Ishikawa (cell line): ENCODE results near the gene OPN5.

Experiments used
- CEBPB ChIP-seq: IDR thresholded peaks from 2 replicates; pipeline ENCODE4 v1.6.1; 2012
- CREB1 ChIP-seq: IDR thresholded peaks from 2 replicates; pipeline ENCODE4 v1.6.1; 2012; ENCODE audit warnings: low read depth
- EGR1 ChIP-seq: IDR thresholded peaks from 2 replicates; pipeline ENCODE4 v1.6.1; 2012
- EP300 ChIP-seq: IDR thresholded peaks from 2 replicates; pipeline ENCODE4 v1.6.1; 2012; ENCODE audit warnings: borderline replicate concordance
- FOXM1 ChIP-seq: IDR thresholded peaks from 2 replicates; pipeline ENCODE4 v1.6.1; 2012; ENCODE audit warnings: low read depth, borderline replicate concordance
- NFIC ChIP-seq: IDR thresholded peaks from 2 replicates; pipeline ENCODE4 v1.6.1; 2012
- RAD21 ChIP-seq: IDR thresholded peaks from 2 replicates; pipeline ENCODE4 v1.6.1; 2012; ENCODE audit warnings: low read depth
- TAF1 ChIP-seq: IDR thresholded peaks from 2 replicates; pipeline ENCODE4 v1.6.1; 2012; ENCODE audit warnings: low read depth, mild to moderate bottlenecking
- TCF12 ChIP-seq: IDR thresholded peaks from 2 replicates; pipeline ENCODE4 v1.6.1; 2012; ENCODE audit warnings: low read depth
- TEAD4 ChIP-seq: IDR thresholded peaks from 2 replicates; pipeline ENCODE4 v1.6.1; 2012
- YY1 ChIP-seq: IDR thresholded peaks from 2 replicates; pipeline ENCODE4 v1.6.1; 2012; ENCODE audit warnings: low read depth
- ZBTB7A ChIP-seq: IDR thresholded peaks from 2 replicates; pipeline ENCODE4 v1.6.1; 2012; ENCODE audit warnings: low read depth
- TF ChIP-seq, protein P1 (sequence below): IDR thresholded peaks from 2 replicates; pipeline ENCODE4 v1.6.1; 2012
- TF ChIP-seq, protein P2 (sequence below): IDR thresholded peaks from 2 replicates; pipeline ENCODE4 v1.6.1; 2012; ENCODE audit warnings: low read depth, mild to moderate bottlenecking
- TF ChIP-seq, protein P3 (sequence below): IDR thresholded peaks from 2 replicates; pipeline ENCODE4 v1.6.1; 2012

The OPN5 gene

DNA sequence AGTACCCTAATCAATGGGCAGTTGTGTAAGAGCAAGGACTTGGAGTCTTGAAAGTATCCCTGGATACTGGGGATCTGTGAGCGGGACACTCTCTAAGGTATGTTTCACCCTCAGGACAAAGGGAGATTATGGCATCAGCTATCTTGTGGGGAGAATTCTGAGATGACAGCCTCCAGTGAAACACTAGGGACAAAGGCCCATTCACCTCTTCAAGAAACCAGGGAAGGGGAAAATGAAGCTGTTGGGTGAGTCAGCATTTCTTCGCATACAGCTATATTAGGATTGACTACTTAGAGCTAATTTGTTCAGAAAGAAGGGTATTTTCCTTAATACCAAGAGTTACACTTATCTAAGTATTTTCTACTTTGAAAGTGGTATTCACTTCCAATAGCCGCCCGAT, 35.9 kb downstream of the OPN5 start:
- TF ChIP-seq TCF12, result no peak
- TF ChIP-seq CREB1, result no peak
- TF ChIP-seq RAD21, result no peak
- TF ChIP-seq EGR1, result no peak
- no peak for TF ChIP-seq ZBTB7A
- no peak for TF ChIP-seq YY1
- TF ChIP-seq, protein P1, sequence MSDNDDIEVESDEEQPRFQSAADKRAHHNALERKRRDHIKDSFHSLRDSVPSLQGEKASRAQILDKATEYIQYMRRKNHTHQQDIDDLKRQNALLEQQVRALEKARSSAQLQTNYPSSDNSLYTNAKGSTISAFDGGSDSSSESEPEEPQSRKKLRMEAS, result no peak
- no peak for TF ChIP-seq NFIC
- TF ChIP-seq, protein P2, sequence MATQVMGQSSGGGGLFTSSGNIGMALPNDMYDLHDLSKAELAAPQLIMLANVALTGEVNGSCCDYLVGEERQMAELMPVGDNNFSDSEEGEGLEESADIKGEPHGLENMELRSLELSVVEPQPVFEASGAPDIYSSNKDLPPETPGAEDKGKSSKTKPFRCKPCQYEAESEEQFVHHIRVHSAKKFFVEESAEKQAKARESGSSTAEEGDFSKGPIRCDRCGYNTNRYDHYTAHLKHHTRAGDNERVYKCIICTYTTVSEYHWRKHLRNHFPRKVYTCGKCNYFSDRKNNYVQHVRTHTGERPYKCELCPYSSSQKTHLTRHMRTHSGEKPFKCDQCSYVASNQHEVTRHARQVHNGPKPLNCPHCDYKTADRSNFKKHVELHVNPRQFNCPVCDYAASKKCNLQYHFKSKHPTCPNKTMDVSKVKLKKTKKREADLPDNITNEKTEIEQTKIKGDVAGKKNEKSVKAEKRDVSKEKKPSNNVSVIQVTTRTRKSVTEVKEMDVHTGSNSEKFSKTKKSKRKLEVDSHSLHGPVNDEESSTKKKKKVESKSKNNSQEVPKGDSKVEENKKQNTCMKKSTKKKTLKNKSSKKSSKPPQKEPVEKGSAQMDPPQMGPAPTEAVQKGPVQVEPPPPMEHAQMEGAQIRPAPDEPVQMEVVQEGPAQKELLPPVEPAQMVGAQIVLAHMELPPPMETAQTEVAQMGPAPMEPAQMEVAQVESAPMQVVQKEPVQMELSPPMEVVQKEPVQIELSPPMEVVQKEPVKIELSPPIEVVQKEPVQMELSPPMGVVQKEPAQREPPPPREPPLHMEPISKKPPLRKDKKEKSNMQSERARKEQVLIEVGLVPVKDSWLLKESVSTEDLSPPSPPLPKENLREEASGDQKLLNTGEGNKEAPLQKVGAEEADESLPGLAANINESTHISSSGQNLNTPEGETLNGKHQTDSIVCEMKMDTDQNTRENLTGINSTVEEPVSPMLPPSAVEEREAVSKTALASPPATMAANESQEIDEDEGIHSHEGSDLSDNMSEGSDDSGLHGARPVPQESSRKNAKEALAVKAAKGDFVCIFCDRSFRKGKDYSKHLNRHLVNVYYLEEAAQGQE, result no peak
- TF ChIP-seq, protein P3, sequence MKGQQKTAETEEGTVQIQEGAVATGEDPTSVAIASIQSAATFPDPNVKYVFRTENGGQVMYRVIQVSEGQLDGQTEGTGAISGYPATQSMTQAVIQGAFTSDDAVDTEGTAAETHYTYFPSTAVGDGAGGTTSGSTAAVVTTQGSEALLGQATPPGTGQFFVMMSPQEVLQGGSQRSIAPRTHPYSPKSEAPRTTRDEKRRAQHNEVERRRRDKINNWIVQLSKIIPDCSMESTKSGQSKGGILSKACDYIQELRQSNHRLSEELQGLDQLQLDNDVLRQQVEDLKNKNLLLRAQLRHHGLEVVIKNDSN, result no peak
- no peak for TF ChIP-seq TEAD4
- no peak for TF ChIP-seq EP300
- TF ChIP-seq CEBPB, result no peak
- TF ChIP-seq TAF1, result no peak
- TF ChIP-seq FOXM1, result no peak

DNA sequence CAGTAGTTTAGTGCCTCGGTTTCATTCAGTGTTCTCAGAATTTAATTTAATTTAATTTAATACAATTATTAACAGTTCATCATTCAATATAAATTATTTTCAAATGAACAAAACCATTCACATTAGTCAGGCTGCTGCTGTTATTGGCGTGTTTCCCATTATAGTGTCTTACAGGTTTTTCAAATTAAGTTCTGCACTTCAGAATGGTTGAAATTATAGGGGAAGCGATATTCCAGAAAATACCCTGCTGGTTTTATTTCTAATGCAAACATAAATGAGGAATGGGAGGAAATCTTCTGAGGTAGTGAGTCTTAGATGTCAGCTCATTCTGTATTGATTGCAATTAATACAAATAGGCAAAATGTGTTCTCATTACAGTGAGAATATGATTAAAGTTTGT, 37.6 kb downstream of the OPN5 start:
- TF ChIP-seq CREB1, result no peak
- no peak for TF ChIP-seq CEBPB
- TF ChIP-seq RAD21, result no peak
- no peak for TF ChIP-seq EGR1
- TF ChIP-seq, protein P1, result no peak
- no peak for TF ChIP-seq EP300
- TF ChIP-seq NFIC, result no peak
- TF ChIP-seq YY1, result no peak
- TF ChIP-seq, protein P3, result no peak
- no peak for TF ChIP-seq TCF12

DNA sequence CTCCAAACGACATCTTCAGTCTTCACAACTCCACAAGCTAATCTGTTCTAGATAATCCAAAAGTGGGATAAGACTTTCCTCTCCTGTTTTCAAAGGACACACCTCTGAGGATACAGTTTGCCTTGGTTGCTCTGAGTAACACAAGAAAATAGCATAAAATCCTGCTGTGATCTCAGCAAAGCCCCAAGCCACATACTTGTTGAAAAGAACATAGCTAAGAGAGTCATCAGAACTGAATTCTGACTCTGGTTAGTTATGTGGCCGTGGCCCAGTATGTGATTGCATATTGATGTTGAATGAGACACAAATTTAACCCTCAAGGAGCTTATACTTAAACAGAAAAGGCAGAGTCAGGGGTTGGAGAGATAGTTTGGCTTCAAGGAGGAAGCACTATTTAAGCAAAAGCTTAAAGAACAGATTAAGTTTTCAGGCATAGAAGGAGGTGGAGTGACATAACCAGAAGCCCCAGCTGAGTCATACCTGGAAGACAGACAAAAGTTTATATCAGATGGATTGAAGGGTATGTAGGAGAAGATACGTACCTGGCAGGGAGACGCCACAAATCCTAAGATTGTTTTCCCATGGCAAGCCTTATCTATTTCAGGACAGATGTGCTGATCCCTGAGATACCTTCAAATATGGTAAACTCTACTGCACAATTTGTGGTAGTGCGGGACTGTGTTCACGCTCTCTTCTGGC, 41.2 kb downstream of the OPN5 start:
- TF ChIP-seq CREB1 (no peak), CEBPB (no peak), YY1 (no peak), RAD21 (no peak)
- TF ChIP-seq, protein P2, result no peak
- TF ChIP-seq, protein P1, result no peak
- TF ChIP-seq, protein P3, result no peak

DNA sequence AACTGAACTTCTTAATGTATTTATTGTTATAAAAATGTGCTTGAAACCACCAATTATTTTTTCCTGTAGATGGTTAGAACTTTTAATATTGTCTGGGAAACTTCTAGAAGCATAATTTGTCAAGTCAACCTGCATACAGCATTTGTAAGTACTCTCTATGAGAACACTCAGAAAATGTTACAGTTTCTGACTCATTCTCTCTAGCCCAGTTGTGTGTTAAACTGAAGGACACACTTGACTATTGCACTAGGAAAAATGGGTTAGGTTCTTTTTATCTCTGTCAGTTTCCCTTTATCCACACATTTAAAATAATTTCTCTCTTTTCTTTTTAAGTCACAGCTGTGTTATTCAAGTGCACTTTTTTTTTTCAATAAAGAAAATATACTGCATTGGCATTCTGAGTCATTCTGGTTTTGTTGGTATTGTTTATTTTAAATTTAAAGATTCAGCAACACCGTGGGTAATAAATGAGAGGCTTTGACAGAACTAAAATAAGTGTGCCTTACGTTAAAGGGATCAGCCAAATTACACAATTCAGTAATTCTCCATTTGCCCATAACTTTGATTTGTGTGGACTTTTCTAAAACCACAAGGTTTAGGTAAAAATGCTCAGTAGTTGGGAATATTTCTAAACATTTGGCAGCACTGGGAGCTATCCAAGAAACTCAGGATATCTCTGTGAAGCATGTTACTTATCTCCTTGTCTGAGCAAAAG, 50.7 kb downstream of the OPN5 start:
- TF ChIP-seq FOXM1 (no peak), CREB1 (no peak), ZBTB7A (no peak), EP300 (no peak)
- TF ChIP-seq, protein P2, result no peak
